WTC11 (cell line): ENCODE results near the gene CDV3. TPM values are rescaled to one million over a fixed set of nuclear protein-coding genes. Genes with fewer than 3 reads are reported as not detected.

ENCODE experiments used
- ATAC-seq: fragments of 200-7000 bp; cut with Tn5 transposase; 2 replicates; pipeline ENCODE4 v1.10.0; 2021; ENCODE audit warnings: mild to moderate bottlenecking, moderate library complexity
- CTCF ChIA-PET: fragments of 300-600 bp; sonication (Branson Sonifier 250); formaldehyde crosslinking; loops from one replicate; lab custom pipeline; 2021; ENCODE audit warnings: antibody characterized with exemption; lab: Charles Lee
- POLR2A ChIA-PET: fragments of 350-600 bp; sonication (Branson Sonifier 250); formaldehyde crosslinking; loops from one replicate; lab custom pipeline; 2021; ENCODE audit warnings: antibody characterized with exemption; lab: Charles Lee
- DNase-seq: peaks from one replicate; pipeline ENCODE4 v3.0.0; 2021; ENCODE audit warnings: low spot score
- H3K27ac Mint-ChIP-seq: 2 replicates; pipeline ENCODE4 v1.8.0; 2021; ENCODE audit warnings: mixed read lengths
- H3K27me3 Mint-ChIP-seq: 2 replicates; pipeline ENCODE4 v1.8.0; 2021; ENCODE audit warnings: low read depth, mild to moderate bottlenecking, moderate library complexity, mixed read lengths
- H3K36me3 Mint-ChIP-seq: 2 replicates; pipeline ENCODE4 v1.8.0; 2021; ENCODE audit warnings: mixed read lengths
- H3K4me1 Mint-ChIP-seq: 2 replicates; pipeline ENCODE4 v1.8.0; 2022; ENCODE audit warnings: mixed read lengths
- H3K4me3 Mint-ChIP-seq: 2 replicates; pipeline ENCODE4 v1.8.0; 2021; ENCODE audit warnings: mild to moderate bottlenecking, moderate library complexity, mixed read lengths
- H3K9me3 Mint-ChIP-seq: 2 replicates; pipeline ENCODE4 v1.8.0; 2021; ENCODE audit warnings: mixed read lengths
- E2F4 ChIP-seq: sonication (generic); formaldehyde crosslinking; IDR thresholded peaks from 2 replicates; pipeline ENCODE4 v1.8.1; 2022; ENCODE audit warnings: low read depth, mild to moderate bottlenecking, moderate library complexity, missing genetic modification reagents, borderline replicate concordance
- E2F5 ChIP-seq: sonication (generic); formaldehyde crosslinking; IDR thresholded peaks from 2 replicates; pipeline ENCODE4 v1.8.1; 2022; ENCODE audit warnings: mild to moderate bottlenecking, moderate library complexity, missing genetic modification reagents
- ERG ChIP-seq: fragments of 250-450 bp; sonication (Bioruptor Pico); IDR thresholded peaks from 2 replicates; pipeline ENCODE4 v1.8.0; 2021; ENCODE audit warnings: mild to moderate bottlenecking
- ESRRA ChIP-seq: sonication (generic); formaldehyde crosslinking; IDR thresholded peaks from 2 replicates; pipeline ENCODE4 v1.8.1; 2022; ENCODE audit warnings: mild to moderate bottlenecking, missing genetic modification reagents, borderline replicate concordance
- FOXP1 ChIP-seq: sonication (generic); formaldehyde crosslinking; IDR thresholded peaks from 2 replicates; pipeline ENCODE4 v1.8.0; 2022; ENCODE audit warnings: missing genetic modification reagents, mild to moderate bottlenecking, moderate library complexity, borderline replicate concordance
- FOXP4 ChIP-seq: sonication (generic); formaldehyde crosslinking; IDR thresholded peaks from 2 replicates; pipeline ENCODE4 v1.8.0; 2022; ENCODE audit warnings: mild to moderate bottlenecking, missing genetic modification reagents
- GTF2I ChIP-seq: fragments of 250-450 bp; sonication (Bioruptor Pico); conservative IDR thresholded peaks from 2 replicates; pipeline ENCODE4 v1.4.0; 2021; ENCODE audit warnings: mild to moderate bottlenecking
- HMGA2 ChIP-seq: fragments of 250-450 bp; sonication (Bioruptor Pico); IDR thresholded peaks from 2 replicates; pipeline ENCODE4 v1.4.0; 2021; ENCODE audit warnings: mild to moderate bottlenecking, moderate library complexity
- MLX ChIP-seq: sonication (generic); formaldehyde crosslinking; IDR thresholded peaks from 2 replicates; pipeline ENCODE4 v1.8.1; 2023; ENCODE audit warnings: mild to moderate bottlenecking, missing genetic modification reagents, moderate library complexity
- RELA ChIP-seq: sonication (generic); formaldehyde crosslinking; IDR thresholded peaks from 2 replicates; pipeline ENCODE4 v1.8.1; 2022; ENCODE audit warnings: missing genetic modification reagents, mild to moderate bottlenecking, borderline replicate concordance
- RORB ChIP-seq: fragments of 250-450 bp; sonication (Bioruptor Pico); IDR thresholded peaks from 2 replicates; pipeline ENCODE4 v1.9.0; 2021; ENCODE audit warnings: mild to moderate bottlenecking
- SMAD3 ChIP-seq: sonication (generic); formaldehyde crosslinking; IDR thresholded peaks from 2 replicates; pipeline ENCODE4 v1.8.0; 2022; ENCODE audit warnings: missing genetic modification reagents, mild to moderate bottlenecking, borderline replicate concordance
- SP1 ChIP-seq: sonication (generic); formaldehyde crosslinking; conservative IDR thresholded peaks from 2 replicates; pipeline ENCODE4 v1.8.1; 2022; ENCODE audit warnings: missing genetic modification reagents
- USF2 ChIP-seq: sonication (generic); formaldehyde crosslinking; IDR thresholded peaks from 2 replicates; pipeline ENCODE4 v1.8.1; 2023; ENCODE audit warnings: mild to moderate bottlenecking, missing genetic modification reagents, moderate library complexity
- ZNF121 ChIP-seq: sonication (generic); formaldehyde crosslinking; IDR thresholded peaks from 2 replicates; pipeline ENCODE4 v1.8.0; 2023; ENCODE audit warnings: missing genetic modification reagents
- ZNF232 ChIP-seq: sonication (generic); formaldehyde crosslinking; IDR thresholded peaks from 2 replicates; pipeline ENCODE4 v1.8.0; 2022; ENCODE audit warnings: mild to moderate bottlenecking, missing genetic modification reagents
- ZNF416 ChIP-seq: fragments of 250-450 bp; sonication (Bioruptor Pico); IDR thresholded peaks from 2 replicates; pipeline ENCODE4 v1.9.0; 2021; ENCODE audit warnings: mild to moderate bottlenecking, inconsistent platforms
- ZNF671 ChIP-seq: fragments of 250-450 bp; sonication (Bioruptor Pico); IDR thresholded peaks from 2 replicates; pipeline ENCODE4 v1.8.0; 2021; ENCODE audit warnings: mild to moderate bottlenecking
- total RNA-seq: library from RNA; stranded (reverse); gene quantifications from 3 replicates; pipeline ENCODE4 v1.2.3, GENCODE V29; 2021

The CDV3 gene
- total RNA-seq, 1 experiment from 2014 or later: 162 TPM

- peaks cover 56% of the 10 kb centered on the region for H3K36me3 Mint-ChIP-seq
- TF ChIP-seq ZNF232 (no peak), E2F5 (CRISPR knock-in tag) (no peak), SMAD3 (CRISPR knock-in tag) (no peak), HMGA2 (CRISPR knock-in tag) (no peak), ESRRA (CRISPR knock-in tag) (no peak), SP1 (no peak), USF2 (CRISPR knock-in tag) (no peak), RELA (CRISPR knock-in tag) (no peak), RORB (no peak), E2F4 (CRISPR knock-in tag) (no peak), ZNF671 (CRISPR knock-in tag) (no peak), ZNF416 (CRISPR knock-in tag) (no peak), FOXP1 (CRISPR knock-in tag) (no peak), GTF2I (CRISPR knock-in tag) (no peak), ZNF121 (CRISPR knock-in tag) (no peak), FOXP4 (CRISPR knock-in tag) (no peak), ERG (CRISPR knock-in tag) (no peak), MLX (no peak)
- TF ChIP-seq, all 79 proteins: peak for 0
- no peaks in the 10 kb centered on the region for H3K4me1 Mint-ChIP-seq
- no peaks in the 10 kb centered on the region for H3K27me3 Mint-ChIP-seq
- no peak overlapping the region for H3K4me3 Mint-ChIP-seq
- no peak overlapping the region for H3K27ac Mint-ChIP-seq
- ATAC-seq (no peak), DNase-seq (no peak)
- ChIA-PET POLR2A (no interaction called here), CTCF (no interaction called here)
- no peaks in the 10 kb centered on the region for H3K9me3 Mint-ChIP-seq
These were observed 60.0 kb downstream of the CDV3 start for GRCh38 chr3:133633439-133633838.

Other genes starting within 250 kb of the CDV3 start
- gene BFSP2, start 173.6 kb upstream of the CDV3 start, total RNA-seq: 0.44 TPM in 1 of 3 replicates, not detected in the others
- 34.3 to 36.2 TPM (median 34.4 TPM) in 3 replicates for gene TOPBP1, start 88.3 kb downstream of the CDV3 start, total RNA-seq
- 9.3 to 10.9 TPM (median 9.3 TPM) in 3 replicates for gene TF, start 172.7 kb downstream of the CDV3 start, total RNA-seq
- 40.9 to 42.2 TPM (median 41.2 TPM) in 3 replicates for gene SRPRB, start 232.1 kb downstream of the CDV3 start, total RNA-seq